Measurements from ENCODE around the gene RANBP9. TPM values are rescaled to one million over a fixed set of nuclear protein-coding genes. Genes with fewer than 3 reads are reported as not detected.

RANBP9 gene
- total and polyA plus RNA-seq, 9 of the 15 experiments (the other 6 are each of a cell fraction or from before 2014, with no cell fraction given) = 27.5 to 130 (median 61.5) TPM

GRCh38 chr6:13589801-13590200 lies 121.8 kb downstream of the RANBP9 start (continued):
- TF ChIP-seq CREB1 (IDR thresholded peaks at IDR 0.05) (no peak), CREB1 (CRISPR knock-in tag; IDR thresholded peaks at IDR 0.05) (no peak), HDAC8 (tag; IDR thresholded peaks at IDR 0.05) (no peak)
- TF ChIP-seq, protein P1, sequence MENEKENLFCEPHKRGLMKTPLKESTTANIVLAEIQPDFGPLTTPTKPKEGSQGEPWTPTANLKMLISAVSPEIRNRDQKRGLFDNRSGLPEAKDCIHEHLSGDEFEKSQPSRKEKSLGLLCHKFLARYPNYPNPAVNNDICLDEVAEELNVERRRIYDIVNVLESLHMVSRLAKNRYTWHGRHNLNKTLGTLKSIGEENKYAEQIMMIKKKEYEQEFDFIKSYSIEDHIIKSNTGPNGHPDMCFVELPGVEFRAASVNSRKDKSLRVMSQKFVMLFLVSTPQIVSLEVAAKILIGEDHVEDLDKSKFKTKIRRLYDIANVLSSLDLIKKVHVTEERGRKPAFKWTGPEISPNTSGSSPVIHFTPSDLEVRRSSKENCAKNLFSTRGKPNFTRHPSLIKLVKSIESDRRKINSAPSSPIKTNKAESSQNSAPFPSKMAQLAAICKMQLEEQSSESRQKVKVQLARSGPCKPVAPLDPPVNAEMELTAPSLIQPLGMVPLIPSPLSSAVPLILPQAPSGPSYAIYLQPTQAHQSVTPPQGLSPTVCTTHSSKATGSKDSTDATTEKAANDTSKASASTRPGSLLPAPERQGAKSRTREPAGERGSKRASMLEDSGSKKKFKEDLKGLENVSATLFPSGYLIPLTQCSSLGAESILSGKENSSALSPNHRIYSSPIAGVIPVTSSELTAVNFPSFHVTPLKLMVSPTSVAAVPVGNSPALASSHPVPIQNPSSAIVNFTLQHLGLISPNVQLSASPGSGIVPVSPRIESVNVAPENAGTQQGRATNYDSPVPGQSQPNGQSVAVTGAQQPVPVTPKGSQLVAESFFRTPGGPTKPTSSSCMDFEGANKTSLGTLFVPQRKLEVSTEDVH (IDR thresholded peaks at IDR 0.05; ENCODE audit: low read depth, partially characterized antibody) = no peak

DNA sequence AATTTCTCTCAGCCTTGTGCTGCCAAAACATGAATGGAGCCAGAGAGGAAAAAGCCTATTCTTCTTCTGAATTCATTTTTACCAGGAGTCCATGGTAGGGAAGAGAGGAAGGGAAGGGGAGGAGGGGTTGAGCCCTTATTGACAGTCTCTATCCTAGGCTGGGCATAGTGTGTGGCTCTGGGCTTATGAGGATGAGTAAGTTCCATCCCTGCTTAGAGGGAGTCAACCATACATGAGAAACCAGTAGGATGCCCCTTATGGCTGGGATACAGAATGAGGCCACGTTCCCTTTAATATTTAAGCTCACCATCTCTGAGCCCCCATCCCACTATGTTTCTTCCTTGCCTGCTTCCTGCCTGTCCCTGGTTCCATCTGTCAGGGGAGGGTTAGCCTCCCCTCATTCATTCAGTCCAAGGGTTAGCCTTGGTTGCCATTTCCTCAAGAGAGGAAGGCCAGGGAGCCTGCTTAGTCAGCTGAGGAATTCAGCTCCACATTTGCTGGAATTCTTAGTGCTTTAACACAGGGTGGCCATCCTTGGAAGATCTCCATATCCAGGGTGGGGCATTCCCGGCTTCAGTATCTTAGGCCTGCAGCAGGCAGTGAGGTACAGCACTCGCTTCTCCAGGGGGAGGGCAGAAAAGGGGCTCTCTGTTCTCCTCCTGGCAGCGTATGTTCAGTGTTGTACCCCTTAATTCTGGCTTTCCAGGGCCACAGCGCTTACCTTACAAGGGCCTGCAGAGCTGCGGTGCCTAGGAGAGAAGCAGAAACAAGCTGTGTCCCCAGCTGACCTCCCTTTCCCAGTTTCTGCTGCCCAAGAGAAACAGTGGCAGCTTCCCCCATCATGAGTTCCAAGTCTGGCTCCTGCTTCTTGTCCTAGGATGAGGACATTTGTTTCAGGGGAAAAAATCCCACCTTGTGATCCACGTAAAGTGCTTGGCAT lies 124.8 kb downstream of the RANBP9 start:
- peaks cover 26% of the 10 kb centered on the region for H3K36me3 ChIP-seq (ENCODE audit: control insufficient read depth, insufficient read depth, low read length)
- H3K9me1 ChIP-seq (ENCODE audit: control insufficient read depth, insufficient read depth, low read length) = no peaks in the 10 kb centered on the region
- no peaks in the 10 kb centered on the region for H3K79me2 ChIP-seq (ENCODE audit: control insufficient read depth, insufficient read depth, low read length)
- intact Hi-C loops (cut with micrococcal nuclease) (no loop called here), in situ Hi-C loops (cut with MboI) (no loop called here)
- peak overlapping the region in 1 of 2 experiments; percentile 56; a peak in 1 of 4 replicates for H3K9ac ChIP-seq (ENCODE audit: insufficient read depth in 1 of 2, low read depth in 2 of 2, low read length in 2 of 2)
- POLR2A ChIA-PET = interaction anchor here (0.5 to 0.7 kb wide), 2 partner anchors 28 to 1701 kb away, joined by 3 read pairs; partner anchors contain the start of gene NOL7
- no peak overlapping the region for H3K4me3 ChIP-seq
- peaks cover under 1 to 1% of the 10 kb centered on the region in 2 experiments; a peak in 3 of 5 replicates for H3K4me1 ChIP-seq (replicated peaks in 1 of 2; ENCODE audit: control insufficient read depth in 2 of 2, insufficient read depth in 2 of 2, low read length in 2 of 2)
- no peak overlapping the region for H3K4me2 ChIP-seq (ENCODE audit: insufficient read depth, low read length)
- H3K27ac ChIP-seq (ENCODE audit: extremely low read depth, low read depth, low read length) = no peak overlapping the region
- no peak for FAIRE-seq
- no peaks in the 10 kb centered on the region for H3K9me3 ChIP-seq (replicated peaks; ENCODE audit: control insufficient read depth, insufficient read depth, low read depth, low read length)
- BruUV-seq (replicated peaks) = no TSS peak
- no peak overlapping the region for H2AFZ ChIP-seq (ENCODE audit: low read depth, low read length)
- no peaks in the 10 kb centered on the region for H4K20me1 ChIP-seq (replicated peaks; ENCODE audit: control insufficient read depth, insufficient read depth, low read length)
- ATAC-seq = no peak
- H3K27me3 ChIP-seq (ENCODE audit: control insufficient read depth in 2 of 2, insufficient read depth in 2 of 2, low read length in 2 of 2) = no peaks in the 10 kb centered on the region
- CTCF ChIA-PET (ENCODE audit: low intra/inter-chr PET ratio) = no interaction called here
- DNase-seq (ENCODE audit: extremely low read depth in 1 of 4, low spot score in 3 of 4) = no peak
- 89% methylated on average over 7 of the region's 7 CpGs for WGBS (ENCODE audit: insufficient coverage, low coverage, missing lambda C conversion rate)
- TF ChIP-seq COPS2 (conservative IDR thresholded peaks at IDR 0.05) = no peak
- TF ChIP-seq, protein P2, sequence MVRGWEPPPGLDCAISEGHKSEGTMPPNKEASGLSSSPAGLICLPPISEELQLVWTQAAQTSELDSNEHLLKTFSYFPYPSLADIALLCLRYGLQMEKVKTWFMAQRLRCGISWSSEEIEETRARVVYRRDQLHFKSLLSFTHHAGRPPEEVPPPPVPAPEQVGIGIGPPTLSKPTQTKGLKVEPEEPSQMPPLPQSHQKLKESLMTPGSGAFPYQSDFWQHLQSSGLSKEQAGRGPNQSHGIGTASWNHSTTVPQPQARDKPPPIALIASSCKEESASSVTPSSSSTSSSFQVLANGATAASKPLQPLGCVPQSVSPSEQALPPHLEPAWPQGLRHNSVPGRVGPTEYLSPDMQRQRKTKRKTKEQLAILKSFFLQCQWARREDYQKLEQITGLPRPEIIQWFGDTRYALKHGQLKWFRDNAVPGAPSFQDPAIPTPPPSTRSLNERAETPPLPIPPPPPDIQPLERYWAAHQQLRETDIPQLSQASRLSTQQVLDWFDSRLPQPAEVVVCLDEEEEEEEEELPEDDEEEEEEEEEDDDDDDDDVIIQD (CRISPR knock-in tag; IDR thresholded peaks at IDR 0.05) = no peak
- TF ChIP-seq, protein P3, sequence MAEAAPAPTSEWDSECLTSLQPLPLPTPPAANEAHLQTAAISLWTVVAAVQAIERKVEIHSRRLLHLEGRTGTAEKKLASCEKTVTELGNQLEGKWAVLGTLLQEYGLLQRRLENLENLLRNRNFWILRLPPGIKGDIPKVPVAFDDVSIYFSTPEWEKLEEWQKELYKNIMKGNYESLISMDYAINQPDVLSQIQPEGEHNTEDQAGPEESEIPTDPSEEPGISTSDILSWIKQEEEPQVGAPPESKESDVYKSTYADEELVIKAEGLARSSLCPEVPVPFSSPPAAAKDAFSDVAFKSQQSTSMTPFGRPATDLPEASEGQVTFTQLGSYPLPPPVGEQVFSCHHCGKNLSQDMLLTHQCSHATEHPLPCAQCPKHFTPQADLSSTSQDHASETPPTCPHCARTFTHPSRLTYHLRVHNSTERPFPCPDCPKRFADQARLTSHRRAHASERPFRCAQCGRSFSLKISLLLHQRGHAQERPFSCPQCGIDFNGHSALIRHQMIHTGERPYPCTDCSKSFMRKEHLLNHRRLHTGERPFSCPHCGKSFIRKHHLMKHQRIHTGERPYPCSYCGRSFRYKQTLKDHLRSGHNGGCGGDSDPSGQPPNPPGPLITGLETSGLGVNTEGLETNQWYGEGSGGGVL (CRISPR knock-in tag; IDR thresholded peaks at IDR 0.05) = no peak
- TF ChIP-seq TAF7 (tag; IDR thresholded peaks at IDR 0.05) = no peak

Data from K562 (cell line).